ENCODE measurements around the gene PIK3C2G. TPM values are rescaled to one million over a fixed set of nuclear protein-coding genes. Genes with fewer than 3 reads are reported as not detected.

PIK3C2G gene
- total RNA-seq, 2 donors from 2014 or later = not detected

GRCh38 chr12:18270958-18271460 lies 9.7 kb downstream of the PIK3C2G start:
- H3K27ac Mint-ChIP-seq = no peak overlapping the region
- H3K4me3 Mint-ChIP-seq = no peak overlapping the region
- H3K9me3 Mint-ChIP-seq = peaks cover 2% of the 10 kb centered on the region
- 81 to 85% methylated on average over 3 of the region's 3 CpGs for WGBS, 2 experiments (ENCODE audit: insufficient coverage in 1 of 2, insufficient read length in 1 of 2)
- no peaks in the 10 kb centered on the region for H3K36me3 Mint-ChIP-seq (ENCODE audit: low read depth)
- no peaks in the 10 kb centered on the region for H3K27me3 Mint-ChIP-seq (ENCODE audit: insufficient read depth)
- no peak overlapping the region for H3K4me3 ChIP-seq (ENCODE audit: low read length)
- TF ChIP-seq CTCF (conservative IDR thresholded peaks at IDR 0.05) = no peak
- no peak for DNase-seq
- no peaks in the 10 kb centered on the region for H3K9me3 ChIP-seq (ENCODE audit: control insufficient read depth, low read length)
- peak overlapping the region; percentile 67 for H3K27ac ChIP-seq (ENCODE audit: low read depth, low read length)
- H3K4me1 ChIP-seq (ENCODE audit: control insufficient read depth, insufficient read depth, low read length) = no peaks in the 10 kb centered on the region
- no peaks in the 10 kb centered on the region for H3K27me3 ChIP-seq (ENCODE audit: control insufficient read depth, insufficient read depth, low read length, poor library complexity, severe bottlenecking)
- H3K4me1 Mint-ChIP-seq = peaks cover 1% of the 10 kb centered on the region
- H3K9ac ChIP-seq (ENCODE audit: extremely low read depth, low read length, poor library complexity, severe bottlenecking) = no peak overlapping the region
- no peaks in the 10 kb centered on the region for H3K36me3 ChIP-seq (ENCODE audit: control insufficient read depth, insufficient read depth, low read length)

- no peak overlapping the region for H3K4me3 Mint-ChIP-seq
- Histone ChIP-seq H3K27ac (ENCODE audit: low read depth, low read length) (no peak overlapping the region), H3K4me3 (ENCODE audit: low read length) (no peak overlapping the region), H3K36me3 (ENCODE audit: control insufficient read depth, insufficient read depth, low read length) (no peaks in the 10 kb centered on the region), H3K4me1 (ENCODE audit: control insufficient read depth, insufficient read depth, low read length) (no peaks in the 10 kb centered on the region), H3K9ac (ENCODE audit: extremely low read depth, low read length, poor library complexity, severe bottlenecking) (no peak overlapping the region), H3K27me3 (ENCODE audit: control insufficient read depth, insufficient read depth, low read length, poor library complexity, severe bottlenecking) (no peaks in the 10 kb centered on the region), H3K9me3 (ENCODE audit: control insufficient read depth, low read length) (no peaks in the 10 kb centered on the region)
- peaks cover 2% of the 10 kb centered on the region for H3K9me3 Mint-ChIP-seq
- peaks cover 3% of the 10 kb centered on the region for H3K4me1 Mint-ChIP-seq
- H3K27ac Mint-ChIP-seq = no peak overlapping the region
- H3K27me3 Mint-ChIP-seq (ENCODE audit: insufficient read depth) = no peaks in the 10 kb centered on the region
- no peak for TF ChIP-seq CTCF (conservative IDR thresholded peaks at IDR 0.05)
- DNase-seq = no peak
- H3K36me3 Mint-ChIP-seq (ENCODE audit: low read depth) = no peaks in the 10 kb centered on the region
- 100% methylated on average over 1 of the region's 1 CpG; no CpG with 5 or more reads in 1 of the 2 experiments for whole genome bisulfite sequencing, 2 experiments (ENCODE audit: insufficient coverage in 1 of 2, insufficient read length in 1 of 2)
Measured at GRCh38 chr12:18275981-18276380, 14.7 kb downstream of the PIK3C2G start.

GRCh38 chr12:18277196-18277595 lies 15.9 kb downstream of the PIK3C2G start:
- no peak overlapping the region for H3K27ac Mint-ChIP-seq
- no peaks in the 10 kb centered on the region for H3K27me3 ChIP-seq (ENCODE audit: control insufficient read depth, insufficient read depth, low read length, poor library complexity, severe bottlenecking)
- WGBS, 2 experiments (ENCODE audit: insufficient coverage in 1 of 2, insufficient read length in 1 of 2) = 0% methylated on average over 1 of the region's 1 CpG; no CpG with 5 or more reads in 1 of the 2 experiments
- no peaks in the 10 kb centered on the region for H3K9me3 ChIP-seq (ENCODE audit: control insufficient read depth, low read length)
- peaks cover 3% of the 10 kb centered on the region for H3K4me1 Mint-ChIP-seq
- no peak overlapping the region for H3K27ac ChIP-seq (ENCODE audit: low read depth, low read length)
- H3K36me3 Mint-ChIP-seq (ENCODE audit: low read depth) = no peaks in the 10 kb centered on the region
- peaks cover 2% of the 10 kb centered on the region for H3K9me3 Mint-ChIP-seq
- no peak overlapping the region for H3K4me3 ChIP-seq (ENCODE audit: low read length)
- no peak for DNase-seq
- no peaks in the 10 kb centered on the region for H3K4me1 ChIP-seq (ENCODE audit: control insufficient read depth, insufficient read depth, low read length)
- H3K9ac ChIP-seq (ENCODE audit: extremely low read depth, low read length, poor library complexity, severe bottlenecking) = no peak overlapping the region
- no peak for TF ChIP-seq CTCF (conservative IDR thresholded peaks at IDR 0.05)
- no peaks in the 10 kb centered on the region for H3K36me3 ChIP-seq (ENCODE audit: control insufficient read depth, insufficient read depth, low read length)
- no peak overlapping the region for H3K4me3 Mint-ChIP-seq
- H3K27me3 Mint-ChIP-seq (ENCODE audit: insufficient read depth) = no peaks in the 10 kb centered on the region
